NCI-H748 (cell line): ENCODE measurements around the gene TTC23.

Experiments
- DNase-seq: peaks from one replicate; lab custom pipeline; 2025; ENCODE audit not compliant: unreplicated experiment; lab: John Stamatoyannopoulos, UW

Gene TTC23

GRCh38 chr15:99165956-99166689, 83.3 kb downstream of the TTC23 start:
- DNase-seq = no peak

- DNase-seq = no peak
These were observed 84.2 kb downstream of the TTC23 start for GRCh38 chr15:99165020-99165790.

DNA sequence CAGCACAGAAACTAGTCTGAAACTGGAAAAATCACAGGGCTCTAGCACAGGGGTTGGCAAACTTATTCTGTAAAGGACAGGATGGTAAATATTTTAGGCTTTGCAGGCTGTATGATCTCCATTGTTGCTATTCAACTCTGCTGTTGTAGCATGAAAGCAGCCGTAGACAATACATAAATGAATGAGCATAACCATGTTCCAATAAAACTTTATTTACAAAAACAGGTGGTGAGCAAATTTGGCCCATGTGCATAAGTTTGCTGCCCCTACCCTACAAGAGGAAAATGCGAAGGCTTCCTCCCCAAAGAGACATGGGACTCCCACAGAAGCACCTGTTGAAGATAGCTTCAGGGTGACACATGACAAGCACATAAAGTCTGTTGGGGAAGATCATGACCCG, 85.3 kb downstream of the TTC23 start:
- DNase-seq = no peak

GRCh38 chr15:99163271-99164062, 85.9 kb downstream of the TTC23 start:
- no peak for DNase-seq

- DNase-seq = no peak
These were observed 90.6 kb downstream of the TTC23 start for GRCh38 chr15:99158626-99159412.

DNA sequence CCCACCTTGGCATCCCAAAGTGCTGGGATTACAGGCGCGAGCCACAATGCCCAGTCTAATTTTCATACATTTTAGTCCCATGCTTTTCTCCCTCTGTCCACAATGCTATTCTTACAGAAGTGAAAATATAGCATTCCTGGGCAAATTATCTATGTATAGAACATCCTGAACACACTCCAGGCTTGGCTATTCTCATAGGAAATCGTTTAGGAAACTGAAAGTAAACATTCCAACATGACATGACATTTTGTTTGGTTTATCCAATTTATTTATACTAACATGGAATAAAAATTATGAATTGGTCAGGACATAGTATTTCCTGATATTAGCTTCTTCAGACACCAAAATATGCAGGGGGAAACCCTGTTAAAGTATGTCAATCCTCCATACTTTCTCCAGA, 91.9 kb downstream of the TTC23 start:
- no peak for DNase-seq

DNA sequence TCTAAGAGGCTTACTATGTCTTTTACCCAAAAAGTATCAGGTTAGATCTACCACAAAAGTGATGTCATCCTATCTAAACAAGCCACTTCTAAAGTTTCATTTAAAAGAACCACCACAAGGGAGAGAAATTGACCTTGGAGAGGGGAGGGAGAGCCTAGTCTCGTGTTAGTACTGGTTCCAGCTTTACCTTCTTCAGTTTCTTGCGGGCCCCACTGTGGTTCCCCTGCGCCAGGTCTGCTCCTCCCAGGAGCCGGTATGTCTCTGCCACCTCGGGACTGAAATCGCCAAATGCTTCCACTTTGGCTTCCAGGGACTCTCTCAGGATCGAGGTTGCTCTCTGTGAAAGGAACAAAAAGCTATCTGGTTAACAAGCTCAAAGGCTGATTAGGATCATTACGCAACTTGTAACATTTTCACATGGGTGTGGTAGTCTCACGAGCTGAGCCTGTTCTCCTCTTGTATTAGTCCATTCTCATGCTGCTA, 93.4 kb downstream of the TTC23 start:
- no peak for DNase-seq

GRCh38 chr15:99154271-99154670, 95.1 kb downstream of the TTC23 start:
- no peak for DNase-seq

GRCh38 chr15:99153026-99153535, 96.3 kb downstream of the TTC23 start:
- no peak for DNase-seq

GRCh38 chr15:99151156-99151555, 98.2 kb downstream of the TTC23 start:
- no peak for DNase-seq

DNA sequence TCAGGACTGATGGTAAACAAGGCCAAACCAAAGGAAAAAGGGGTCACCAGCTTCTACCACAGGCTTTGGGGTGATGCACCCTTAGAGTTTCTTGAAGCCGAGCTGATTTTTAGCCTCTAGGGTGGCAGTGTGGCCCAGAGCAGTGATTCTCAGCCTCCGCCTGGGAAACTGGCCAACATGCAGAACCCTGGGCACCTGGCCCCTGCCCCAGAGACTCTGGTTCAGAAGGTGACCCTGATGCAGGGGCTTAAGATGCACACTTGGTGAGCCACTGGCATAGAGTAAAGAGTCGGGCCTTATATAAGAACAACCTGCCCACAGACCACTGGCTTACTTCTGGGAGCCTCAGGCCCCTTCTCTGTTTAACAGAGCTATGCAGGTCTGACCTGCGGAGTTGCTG, 100.0 kb downstream of the TTC23 start:
- DNase-seq = no peak

DNA sequence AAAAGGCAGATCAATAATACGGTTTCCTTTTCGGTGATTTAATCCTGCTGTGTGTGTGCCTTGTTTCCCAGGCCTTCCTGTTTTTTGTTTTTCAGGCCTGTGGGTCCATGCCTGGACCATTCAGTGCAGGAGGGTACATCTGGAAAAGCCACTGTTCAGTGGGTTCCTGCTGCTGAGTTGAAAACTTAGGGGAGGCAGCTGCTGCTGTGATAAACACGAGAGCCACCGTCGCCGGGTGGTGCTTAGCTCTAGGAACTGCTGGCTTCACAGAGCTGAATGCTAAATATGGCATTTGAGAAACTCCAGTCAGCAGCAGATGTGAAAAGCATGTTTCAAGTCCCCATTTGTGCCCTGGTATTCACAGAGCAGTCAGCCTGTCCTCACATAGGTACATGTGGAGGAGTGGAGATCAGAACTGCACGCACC, 100.5 kb downstream of the TTC23 start:
- no peak for DNase-seq

DNA sequence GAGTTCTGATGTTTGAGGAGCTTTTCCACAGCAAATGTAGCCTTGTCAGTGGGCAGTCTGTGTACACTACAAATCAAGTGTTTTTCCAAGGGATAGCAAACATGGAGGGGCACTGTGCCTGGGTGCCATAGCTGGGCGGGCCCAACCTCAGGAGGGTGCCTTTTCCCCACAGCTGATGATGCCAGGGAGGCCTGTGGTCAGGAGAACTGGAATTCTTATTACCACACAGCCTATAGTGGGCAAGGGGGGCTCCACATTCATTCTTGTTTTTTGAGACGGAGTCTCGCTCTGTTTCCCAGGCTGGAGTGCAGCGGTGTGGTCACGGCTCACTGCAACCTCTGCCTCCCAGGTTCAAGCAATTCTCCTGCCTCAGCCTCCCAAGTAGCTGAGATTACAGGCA, 102.7 kb downstream of the TTC23 start:
- DNase-seq = no peak

GRCh38 chr15:99145778-99146177, 103.6 kb downstream of the TTC23 start:
- DNase-seq = no peak

DNA sequence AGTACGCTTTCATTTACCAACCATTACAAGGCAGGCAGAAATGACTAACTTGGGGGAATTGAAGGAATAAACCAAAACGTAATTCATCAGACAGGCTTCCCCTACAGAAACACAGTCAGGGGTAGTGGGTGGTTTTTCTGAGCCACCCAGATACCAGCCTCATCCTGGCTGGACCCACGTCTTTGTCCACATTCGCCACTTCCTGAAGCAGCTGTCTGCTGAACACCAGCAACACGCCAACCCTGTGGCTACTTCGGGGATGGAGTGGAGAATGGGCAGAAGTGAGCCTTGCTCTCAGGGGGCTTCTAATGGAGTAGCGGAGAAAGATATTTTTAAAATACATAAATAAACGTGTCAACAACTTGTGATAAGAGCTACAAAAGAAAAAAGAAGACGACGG, 104.4 kb downstream of the TTC23 start:
- DNase-seq = no peak

DNA sequence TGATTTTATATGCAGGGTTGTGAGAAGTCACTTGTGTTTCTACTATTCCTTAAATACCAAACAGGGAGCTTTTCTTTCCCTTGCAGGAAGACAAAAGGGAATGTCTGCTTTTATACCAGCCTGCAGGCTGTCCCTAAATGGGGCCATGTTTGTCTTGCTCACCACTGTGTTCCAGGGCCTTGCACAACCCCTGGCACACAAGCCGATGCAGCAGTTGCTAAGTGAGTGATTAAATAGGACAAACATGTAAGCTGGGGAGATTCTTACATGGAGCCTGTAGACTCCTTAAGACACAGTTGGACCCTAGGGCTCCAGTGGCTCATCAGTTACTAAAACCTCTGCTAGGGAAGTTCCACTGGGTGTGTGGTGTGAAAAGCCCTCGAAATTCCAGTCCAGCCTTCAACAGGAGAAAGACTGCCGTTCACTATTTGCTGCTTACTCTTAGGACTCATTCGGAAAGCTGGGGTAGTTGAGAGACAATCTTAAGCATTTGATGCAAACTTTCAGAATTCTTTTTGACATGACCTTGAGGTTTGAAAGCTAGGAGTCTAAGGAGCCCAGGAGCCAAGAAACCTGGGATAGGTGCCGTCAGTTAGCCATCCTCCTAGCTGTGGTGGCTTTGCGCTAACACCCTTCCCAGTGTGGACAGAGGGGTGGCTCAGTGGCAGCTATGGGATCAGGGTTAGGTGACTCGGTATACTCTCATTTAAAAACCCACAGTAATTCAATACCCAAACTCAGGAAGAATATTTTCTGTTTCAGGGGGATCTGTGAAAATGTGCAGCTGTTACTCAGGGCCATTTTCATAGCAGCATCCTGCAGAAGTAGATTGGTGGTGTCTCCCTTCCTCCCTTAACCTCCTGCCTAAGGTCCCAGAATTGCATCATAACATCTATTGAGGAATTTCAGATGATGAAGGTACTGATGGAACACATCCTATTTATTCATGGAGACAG, 105.4 kb downstream of the TTC23 start:
- peak; percentile 42 for DNase-seq

DNA sequence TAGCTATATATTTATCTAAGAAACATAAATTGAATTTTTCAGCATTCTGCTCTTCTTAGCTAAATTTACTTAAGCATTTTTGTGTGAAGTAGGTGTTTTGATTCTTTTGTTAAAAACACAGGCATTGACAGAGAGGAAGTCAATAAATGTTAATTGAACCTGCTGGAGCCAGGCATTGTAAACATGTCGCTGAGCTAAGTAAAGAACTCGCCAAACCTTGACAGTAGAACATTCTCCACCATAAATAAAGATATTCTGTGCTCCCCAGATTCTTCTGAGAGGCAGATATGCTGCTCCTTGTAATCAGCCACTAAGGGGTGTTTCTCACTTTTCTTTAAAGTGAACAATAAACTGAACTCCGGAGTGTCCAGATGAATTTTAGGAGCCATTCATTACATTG, 106.1 kb downstream of the TTC23 start:
- peak; percentile 62 for DNase-seq

GRCh38 chr15:99142562-99142961, 106.8 kb downstream of the TTC23 start:
- DNase-seq = peak; percentile 7

GRCh38 chr15:99141943-99142342, 107.4 kb downstream of the TTC23 start:
- DNase-seq = no peak
